B cell (primary cell): Measurements from ENCODE around the gene HAS3.

Experiments used
- CTCF ChIP-seq: fragments of 200-600 bp; IDR thresholded peaks from one replicate; pipeline ENCODE4 v1.8.0; 2022; ENCODE audit warnings: antibody characterized with exemption, mild to moderate bottlenecking
- EZH2 ChIP-seq: IDR thresholded peaks from 2 replicates; pipeline ENCODE4 v1.6.1; 2012; ENCODE audit warnings: borderline replicate concordance, low read depth, mild to moderate bottlenecking, moderate library complexity, low read length; ENCODE audit not compliant: insufficient read depth, poor library complexity, severe bottlenecking

GRCh38 chr16:69107316-69107962 lies 2.0 kb downstream of the HAS3 start:
- TF ChIP-seq CTCF, result no peak
- no peak for TF ChIP-seq EZH2
